BLaER1 treated with 17β-estradiol and CSF1 and Interleukin-3, amounts not matched to agents 10 nM and 100 nM (cell line): ENCODE data around the gene BORCS6.

Experiments used
- H3K27ac ChIP-seq, 11 experiments: shearing (Covaris generic); formaldehyde crosslinking; 2 replicates each; pipeline ENCODE4 v1.8.1; 2022
- H3K27me3 ChIP-seq, 11 experiments: shearing (Covaris generic); formaldehyde crosslinking; 2 replicates each; pipeline ENCODE4 v1.8.1; 2022
- H3K36me3 ChIP-seq, 11 experiments: shearing (Covaris generic); formaldehyde crosslinking; 2 replicates each; pipeline ENCODE4 v1.8.1; 2022
- H3K4me1 ChIP-seq, 10 experiments: shearing (Covaris generic); formaldehyde crosslinking; 2 replicates each; pipeline ENCODE4 v1.8.1; 2022
- H3K4me2 ChIP-seq, 11 experiments: shearing (Covaris generic); formaldehyde crosslinking; 2 replicates each; pipeline ENCODE4 v1.8.1; 2022
- H3K4me3 ChIP-seq, 10 experiments: shearing (Covaris generic); formaldehyde crosslinking; 2 replicates each; pipeline ENCODE4 v1.8.1; 2022
- H3K9ac ChIP-seq, 11 experiments: shearing (Covaris generic); formaldehyde crosslinking; 2 replicates each; pipeline ENCODE4 v1.8.1; 2022
- H3K9me3 ChIP-seq, 11 experiments: shearing (Covaris generic); formaldehyde crosslinking; replicated peaks in 1 of 11; 2 replicates each; pipeline ENCODE4 v1.8.1; 2022
- H4K20me1 ChIP-seq, 11 experiments: shearing (Covaris generic); formaldehyde crosslinking; 2 replicates each; pipeline ENCODE4 v1.8.1; 2022
- Cebpa-rat ChIP-seq, 11 experiments: shearing (Covaris generic); IDR thresholded peaks; 2 replicates each; pipeline ENCODE4 v1.8.1; 2022

Gene BORCS6

GRCh38 chr17:8189711-8190477 lies at the start of gene BORCS6:
Gene BORCS6 (minus strand): TSS chr17:8190180. CDS start chr17:8190140, 40 bp downstream.
- Histone ChIP-seq H3K4me1 (peaks cover 37 to 46% (median 43%) of the 10 kb centered on the region in 10 experiments), H4K20me1 (peaks cover 15 to 36% (median 20%) of the 10 kb centered on the region in 11 experiments; a peak in 19 of 22 replicates), H3K36me3 (no peaks in the 10 kb centered on the region), H3K9me3 (no peaks in the 10 kb centered on the region), H3K27ac (peak within 1 kb of the TSS; percentile 73 to 91 (median 84)), H3K9ac (peak within 1 kb of the TSS; percentile 78 to 93 (median 88)), H3K4me3 (peak within 1 kb of the TSS; percentile 71 to 88 (median 79)), H3K27me3 (no peaks in the 10 kb centered on the region), H3K4me2 (peak within 1 kb of the TSS; percentile 85 to 100 (median 98))
- TF ChIP-seq Cebpa-rat (IDR thresholded peaks at IDR 0.05), result no peak

DNA sequence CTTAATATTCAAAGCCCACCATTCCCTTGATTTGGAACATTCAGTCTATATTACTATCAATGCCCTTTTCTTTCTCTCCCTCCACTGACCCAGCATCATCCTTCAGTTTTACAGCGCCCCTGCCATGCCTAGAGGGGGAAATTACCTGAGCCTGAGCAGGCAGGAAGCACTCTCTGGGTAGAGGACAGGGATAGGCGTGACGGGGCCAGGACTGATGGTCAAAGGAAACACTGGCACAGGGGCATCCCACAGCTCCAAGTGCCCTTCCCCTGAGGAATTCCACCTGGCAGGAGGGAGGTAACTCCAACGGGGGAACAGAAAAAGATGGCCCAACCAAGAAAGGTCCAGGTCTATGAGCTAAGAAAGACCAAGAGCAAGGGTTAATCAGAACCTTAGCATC lies 47.9 kb upstream of the BORCS6 start:
- no peak for TF ChIP-seq Cebpa-rat (IDR thresholded peaks at IDR 0.05)
- no peak overlapping the region for H3K27ac ChIP-seq

GRCh38 chr17:8237175-8237574 lies 47.2 kb upstream of the BORCS6 start:
- no peaks in the 10 kb centered on the region for H3K9me3 ChIP-seq
- H3K27me3 ChIP-seq, result no peaks in the 10 kb centered on the region
- H3K4me3 ChIP-seq, result no peak overlapping the region
- no peak overlapping the region for H3K4me2 ChIP-seq
- H3K9ac ChIP-seq, result no peak overlapping the region
- H3K4me1 ChIP-seq, result peaks cover 0 to 12% (median 2%) of the 10 kb centered on the region in 10 experiments; a peak in 5 of 20 replicates
- TF ChIP-seq Cebpa-rat (IDR thresholded peaks at IDR 0.05), result no peak
- H3K36me3 ChIP-seq, result peaks cover 94 to 100% (median 100%) of the 10 kb centered on the region in 11 experiments
- no peak overlapping the region for H3K27ac ChIP-seq
- H4K20me1 ChIP-seq, result peaks cover 0 to 28% (median 0%) of the 10 kb centered on the region in 11 experiments; a peak in 5 of 22 replicates

More for the DNA sequence above, 47.9 kb upstream of the BORCS6 start:
- H3K36me3 ChIP-seq, result peaks cover 91 to 99% (median 98%) of the 10 kb centered on the region in 11 experiments
- H3K9ac ChIP-seq, result no peak overlapping the region
- no peaks in the 10 kb centered on the region for H3K9me3 ChIP-seq
- H3K4me3 ChIP-seq, result no peak overlapping the region
- no peaks in the 10 kb centered on the region for H3K27me3 ChIP-seq
- peaks cover 0 to 28% (median 0%) of the 10 kb centered on the region in 11 experiments; a peak in 5 of 22 replicates for H4K20me1 ChIP-seq
- peaks cover 0 to 12% (median 2%) of the 10 kb centered on the region in 10 experiments; a peak in 5 of 20 replicates for H3K4me1 ChIP-seq
- H3K4me2 ChIP-seq, result no peak overlapping the region

DNA sequence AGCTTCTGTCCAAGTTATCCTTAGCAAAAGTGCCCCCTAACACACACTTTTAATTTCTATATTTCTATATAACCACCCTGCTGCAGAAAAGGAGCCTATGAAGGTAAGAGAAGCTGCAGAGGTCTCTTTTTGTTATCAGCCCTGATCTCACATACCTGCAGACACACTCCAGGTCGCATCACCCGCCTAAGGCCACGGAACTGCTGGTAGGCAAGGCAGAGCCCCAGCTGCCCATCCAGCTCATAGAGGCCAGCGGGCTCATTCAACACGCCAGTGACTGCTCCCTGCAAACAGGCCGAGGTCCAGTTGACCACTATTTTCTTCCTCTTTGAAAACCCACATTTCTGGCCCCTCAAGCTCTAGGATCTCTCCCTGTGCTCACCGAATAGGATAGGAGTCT lies 45.7 kb upstream of the BORCS6 start:
- H4K20me1 ChIP-seq, result peaks cover 0 to 28% (median 0%) of the 10 kb centered on the region in 11 experiments; a peak in 5 of 22 replicates
- peaks cover 96 to 100% (median 100%) of the 10 kb centered on the region in 11 experiments for H3K36me3 ChIP-seq
- H3K9ac ChIP-seq, result no peak overlapping the region
- H3K27me3 ChIP-seq, result no peaks in the 10 kb centered on the region
- H3K27ac ChIP-seq, result no peak overlapping the region
- H3K4me3 ChIP-seq, result no peak overlapping the region
- H3K4me1 ChIP-seq, result peaks cover 0 to 12% (median 2%) of the 10 kb centered on the region in 10 experiments; a peak in 5 of 20 replicates
- TF ChIP-seq Cebpa-rat (IDR thresholded peaks at IDR 0.05), result no peak
- H3K4me2 ChIP-seq, result no peak overlapping the region
- no peaks in the 10 kb centered on the region for H3K9me3 ChIP-seq

DNA sequence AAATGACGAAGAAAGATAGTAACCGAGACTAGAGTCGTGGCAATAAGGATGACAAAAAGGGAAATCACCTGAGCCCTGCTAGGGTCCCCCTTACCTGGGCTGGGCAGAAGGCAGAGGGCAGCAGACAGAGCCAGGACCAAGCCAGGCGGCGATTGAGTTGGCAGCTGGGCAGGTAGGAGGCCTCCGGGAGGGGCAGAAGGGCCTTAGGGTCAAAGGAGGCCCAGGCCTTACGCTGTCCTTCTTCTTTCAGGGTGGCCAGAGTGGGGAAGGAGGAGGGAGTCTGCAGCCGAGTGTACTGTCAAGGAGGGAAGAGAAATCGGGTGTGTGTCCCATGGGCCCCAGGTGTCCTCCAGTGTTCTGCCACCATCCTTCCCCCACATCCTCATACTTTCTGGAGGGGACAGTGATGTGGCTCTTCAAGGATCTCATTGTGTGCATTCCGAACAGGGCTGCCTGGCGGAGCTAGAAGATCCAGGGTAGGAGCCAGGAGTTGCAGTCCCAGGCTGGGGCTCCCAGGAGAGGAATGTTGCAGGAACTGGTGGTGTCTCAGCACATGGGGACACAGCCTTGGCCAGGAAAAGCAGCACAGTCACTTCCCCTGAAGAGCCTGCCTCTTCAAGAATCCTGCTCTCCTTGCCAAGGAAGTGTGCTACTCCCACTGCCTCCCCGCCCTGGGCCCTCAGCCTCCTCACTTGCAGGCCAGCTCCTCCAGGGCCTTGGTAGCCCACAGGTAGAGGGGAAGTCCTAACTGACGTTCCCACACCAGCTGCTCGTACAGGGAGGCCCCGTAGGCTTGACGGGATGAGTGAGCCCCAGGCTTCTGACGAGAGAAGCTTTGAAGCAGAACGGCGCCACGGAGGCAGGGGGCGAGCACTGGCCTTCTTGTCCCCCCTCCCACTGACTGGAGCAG lies 44.6 kb upstream of the BORCS6 start:
- Histone ChIP-seq H3K9ac (peak overlapping the region in 1 of 11 experiments; percentile 33; a peak in 1 of 22 replicates), H4K20me1 (peaks cover 0 to 28% (median 0%) of the 10 kb centered on the region in 11 experiments; a peak in 5 of 22 replicates), H3K4me1 (peaks cover 0 to 12% (median 2%) of the 10 kb centered on the region in 10 experiments; a peak in 5 of 20 replicates), H3K9me3 (no peaks in the 10 kb centered on the region), H3K27me3 (no peaks in the 10 kb centered on the region), H3K36me3 (peaks cover 98 to 100% (median 100%) of the 10 kb centered on the region in 11 experiments), H3K27ac (no peak overlapping the region), H3K4me3 (no peak overlapping the region), H3K4me2 (no peak overlapping the region)
- TF ChIP-seq Cebpa-rat (IDR thresholded peaks at IDR 0.05), result no peak

GRCh38 chr17:8231701-8232100 lies 41.7 kb upstream of the BORCS6 start:
- Histone ChIP-seq H3K4me2 (no peak overlapping the region), H3K27ac (no peak overlapping the region), H3K4me3 (no peak overlapping the region), H3K9me3 (no peaks in the 10 kb centered on the region), H3K4me1 (peaks cover 13 to 24% (median 16%) of the 10 kb centered on the region in 10 experiments), H3K9ac (0 out of 22 replicates have a peak overlapping the region, but pooled peaks of 1 of the 11 experiments have one; percentile 13), H3K36me3 (peaks cover 94 to 98% (median 96%) of the 10 kb centered on the region in 11 experiments), H4K20me1 (peaks cover 0 to 24% (median 0%) of the 10 kb centered on the region in 11 experiments; a peak in 6 of 22 replicates), H3K27me3 (no peaks in the 10 kb centered on the region)
- TF ChIP-seq Cebpa-rat (IDR thresholded peaks at IDR 0.05), result no peak

DNA sequence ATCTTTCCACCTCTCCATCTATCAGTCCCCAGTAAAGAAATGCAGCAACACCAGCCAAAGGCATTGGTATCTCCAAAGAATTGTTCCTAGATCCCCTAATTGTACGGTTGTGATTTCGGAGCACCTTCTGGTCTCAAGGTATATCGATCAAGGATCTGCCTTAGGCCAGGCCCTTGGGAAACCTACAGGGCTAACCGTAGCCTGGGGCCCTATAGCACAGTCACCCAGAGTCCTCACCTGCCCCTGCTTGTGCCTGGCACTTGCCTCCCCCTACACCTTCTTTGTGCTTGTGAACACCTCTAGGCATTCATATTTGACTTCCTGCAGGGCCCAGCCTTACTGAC lies 37.2 kb upstream of the BORCS6 start:
- Histone ChIP-seq H3K4me3 (peak overlapping the region; percentile 41 to 64 (median 48); a peak in 19 of 20 replicates), H3K4me1 (peaks cover 39 to 51% (median 49%) of the 10 kb centered on the region in 10 experiments), H3K4me2 (peak overlapping the region; percentile 26 to 99 (median 72)), H3K27me3 (no peaks in the 10 kb centered on the region), H3K9me3 (no peaks in the 10 kb centered on the region), H4K20me1 (peaks cover 0 to 8% (median 0%) of the 10 kb centered on the region in 11 experiments; a peak in 3 of 22 replicates), H3K9ac (peak overlapping the region; percentile 62 to 75 (median 71); a peak in 21 of 22 replicates), H3K27ac (peak overlapping the region; percentile 61 to 96 (median 74); a peak in 20 of 22 replicates), H3K36me3 (peaks cover 50 to 53% (median 51%) of the 10 kb centered on the region in 11 experiments)
- no peak for TF ChIP-seq Cebpa-rat (IDR thresholded peaks at IDR 0.05)

DNA sequence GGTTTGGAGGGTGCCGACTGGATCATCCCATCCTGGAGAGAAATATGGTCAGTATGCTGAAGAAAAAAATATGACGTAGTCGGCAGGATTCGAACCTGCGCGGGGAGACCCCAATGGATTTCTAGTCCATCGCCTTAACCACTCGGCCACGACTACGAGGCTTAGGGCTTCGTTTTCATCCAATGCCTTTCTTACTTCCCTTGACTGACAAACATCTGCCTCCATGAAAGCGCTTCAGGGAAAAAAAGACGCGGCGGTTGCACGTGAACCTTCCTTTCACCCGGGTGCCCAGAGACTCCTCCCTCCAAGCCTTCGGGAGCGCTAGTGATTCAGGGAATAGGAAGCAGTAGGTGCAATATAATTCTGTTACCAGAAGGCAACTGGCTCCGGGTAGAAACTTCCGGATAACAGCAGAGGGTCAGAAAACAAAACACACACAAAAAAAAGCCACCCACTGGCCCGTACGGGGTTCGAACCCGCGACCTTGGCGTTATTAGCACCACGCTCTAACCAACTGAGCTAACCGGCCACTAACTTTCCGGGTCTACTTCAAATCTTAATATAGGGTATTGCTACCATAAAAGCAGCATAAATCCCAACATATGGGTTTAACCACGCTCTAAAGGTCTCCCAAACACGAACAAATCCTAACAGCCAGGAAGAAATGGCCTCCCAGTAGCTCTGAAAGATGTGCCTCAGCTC lies 36.7 kb upstream of the BORCS6 start:
- no peaks in the 10 kb centered on the region for H3K27me3 ChIP-seq
- no peak for TF ChIP-seq Cebpa-rat (IDR thresholded peaks at IDR 0.05)
- no peaks in the 10 kb centered on the region for H3K9me3 ChIP-seq
- peaks cover 39 to 51% (median 49%) of the 10 kb centered on the region in 10 experiments for H3K4me1 ChIP-seq
- H3K4me2 ChIP-seq, result peak overlapping the region; percentile 26 to 99 (median 72)
- H4K20me1 ChIP-seq, result peaks cover 0 to 8% (median 0%) of the 10 kb centered on the region in 11 experiments; a peak in 3 of 22 replicates
- peaks cover 44 to 47% (median 46%) of the 10 kb centered on the region in 11 experiments for H3K36me3 ChIP-seq
- peak overlapping the region; percentile 41 to 64 (median 48) for H3K4me3 ChIP-seq
- peak overlapping the region; percentile 61 to 96 (median 74) for H3K27ac ChIP-seq
- H3K9ac ChIP-seq, result peak overlapping the region; percentile 62 to 75 (median 71)
